HCT116 (cell line): ENCODE results near the gene GPC5. TPM values are rescaled to one million over a fixed set of nuclear protein-coding genes. Genes with fewer than 3 reads are reported as not detected.

ENCODE experiments used
- ATAC-seq: fragments of 200-7000 bp; cut with Tn5 transposase; 2 replicates; pipeline ENCODE4 v1.9.1; 2020; ENCODE audit warnings: mild to moderate bottlenecking, moderate library complexity
- BruUV-seq: library from RNA; stranded (reverse); fragments of 400-500 nt; replicated peaks from 2 replicates; lab custom pipeline; 2021; lab: Mats Ljungman, UMichigan
- CTCF ChIA-PET: fragments of 300-600 bp; sonication (Branson Sonifier 250); formaldehyde crosslinking; loops from one replicate; lab custom pipeline; 2021; ENCODE audit warnings: antibody characterized with exemption; lab: Charles Lee
- POLR2A ChIA-PET: fragments of 300-600, 350-600 bp; sonication (Branson Sonifier 250); formaldehyde crosslinking; loops from one replicate; lab custom pipeline; 2021; ENCODE audit warnings: antibody characterized with exemption; lab: Charles Lee
- RAD21 ChIA-PET, 2 experiments: fragments of 300-600 bp; sonication (Branson Sonifier 250); formaldehyde crosslinking; loops; one replicate each; lab custom pipeline; 2023; ENCODE audit warnings: low total read pairs in 2 of 2; ENCODE audit not compliant: uncharacterized antibody in 2 of 2, unreplicated experiment in 2 of 2, low non-redundant PET in 1 of 2; lab: Charles Lee
- DNase-seq: peaks from one replicate; pipeline ENCODE4 v3.0.0-alpha.2; 2010; ENCODE audit warnings: low read depth, low spot score
- H2AFZ ChIP-seq: fragments of 200-600 bp; shearing (Covaris generic), sonication (generic); 2 replicates; pipeline ENCODE4 v1.6.1; 2017; ENCODE audit warnings: low read depth, mixed run types, mixed read lengths, antibody characterized with exemption, low read length; ENCODE audit not compliant: poor library complexity, severe bottlenecking
- H3K27ac ChIP-seq: 2 replicates; pipeline ENCODE4 v1.5.1; 2012; ENCODE audit warnings: low read depth, low read length
- H3K27me3 ChIP-seq: fragments of 200-600 bp; sonication (generic); 2 replicates; pipeline ENCODE4 v1.6.1; 2016; ENCODE audit warnings: mixed run types, low read length, mixed read lengths; ENCODE audit not compliant: insufficient read depth
- H3K36me3 ChIP-seq, 2 experiments: fragments of 200-500 bp in 1 of 2; fragments of 200-600 bp in 1 of 2; sonication (Bioruptor generic) in 1 of 2; sonication (generic) in 1 of 2; 2 replicates each; pipeline versions ENCODE4 v1.5.1 to v1.6.1; 2014 to 2016; ENCODE audit warnings: low read length in 2 of 2, inconsistent platforms in 1 of 2, mixed read lengths in 1 of 2, mixed run types in 1 of 2; ENCODE audit not compliant: insufficient read depth in 2 of 2, control insufficient read depth in 1 of 2
- H3K4me1 ChIP-seq, 2 experiments: fragments of 200-600 bp in 1 of 2; sonication (generic) in 1 of 2; 2 replicates each; pipeline versions ENCODE4 v1.5.1 to v1.6.1; 2012 to 2017; ENCODE audit warnings: low read length in 2 of 2, inconsistent platforms in 1 of 2, mild to moderate bottlenecking in 1 of 2, mixed read lengths in 1 of 2, mixed run types in 1 of 2, moderate library complexity in 1 of 2; ENCODE audit not compliant: insufficient read depth in 2 of 2, control insufficient read depth in 1 of 2
- H3K4me2 ChIP-seq: fragments of 200-600 bp; sonication (generic); 2 replicates; pipeline ENCODE4 v1.6.1; 2017; ENCODE audit warnings: mixed run types, low read length, mixed read lengths
- H3K4me3 ChIP-seq, 2 experiments: fragments of 200-600 bp in 1 of 2; sonication (generic) in 1 of 2; replicated peaks in 1 of 2; 2 replicates each; pipeline ENCODE4 v1.5.1; 2011 to 2016; ENCODE audit warnings: low read length in 2 of 2, control low read depth in 1 of 2, low read depth in 1 of 2, mild to moderate bottlenecking in 1 of 2, mixed read lengths in 1 of 2, mixed run types in 1 of 2
- H3K79me2 ChIP-seq: fragments of 200-600 bp; sonication (generic); 2 replicates; pipeline ENCODE4 v1.6.1; 2017; ENCODE audit warnings: mild to moderate bottlenecking, mixed run types, low read length, moderate library complexity, mixed read lengths; ENCODE audit not compliant: insufficient read depth
- H3K9ac ChIP-seq: fragments of 200-600 bp; sonication (generic); 2 replicates; pipeline ENCODE4 v1.6.1; 2016; ENCODE audit warnings: low read length, mixed read lengths
- H3K9me2 ChIP-seq: fragments of 200-600 bp; sonication (generic), shearing (Covaris generic); 2 replicates; pipeline ENCODE4 v1.6.1; 2017; ENCODE audit warnings: mixed run types, mild to moderate bottlenecking, moderate library complexity; ENCODE audit not compliant: insufficient read depth
- H3K9me3 ChIP-seq, 2 experiments: fragments of 200-500 bp in 1 of 2; fragments of 200-600 bp in 1 of 2; sonication (Bioruptor generic) in 1 of 2; sonication (generic) in 1 of 2; 2 replicates each; pipeline ENCODE4 v1.6.1; 2014 to 2017; ENCODE audit warnings: low read length in 2 of 2, mixed read lengths in 2 of 2, inconsistent platforms in 1 of 2, low read depth in 1 of 2, mild to moderate bottlenecking in 1 of 2, mixed run types in 1 of 2, moderate library complexity in 1 of 2; ENCODE audit not compliant: control insufficient read depth in 1 of 2, insufficient read depth in 1 of 2
- H4K20me1 ChIP-seq: fragments of 200-600 bp; sonication (generic), shearing (Covaris generic); 2 replicates; pipeline ENCODE4 v1.6.1; 2017; ENCODE audit warnings: mixed run types, mild to moderate bottlenecking, moderate library complexity; ENCODE audit not compliant: insufficient read depth
- ATF3 ChIP-seq: IDR thresholded peaks from 2 replicates; pipeline ENCODE4 v1.6.1; 2012
- CEBPB ChIP-seq: IDR thresholded peaks from 2 replicates; pipeline ENCODE4 v1.6.1; 2012; ENCODE audit warnings: low read depth
- ELF1 ChIP-seq: IDR thresholded peaks from 2 replicates; pipeline ENCODE4 v1.6.1; 2012; ENCODE audit warnings: low read depth, borderline replicate concordance
- EZH2 ChIP-seq: fragments of 200-600 bp; sonication (generic); IDR thresholded peaks from 2 replicates; pipeline ENCODE4 v1.6.1; 2017; ENCODE audit warnings: antibody characterized with exemption, mixed run types
- EZH2phosphoT487 ChIP-seq: fragments of 200-600 bp; IDR thresholded peaks from 2 replicates; pipeline ENCODE4 v1.6.1; 2018; ENCODE audit warnings: antibody characterized with exemption, borderline replicate concordance
- MAX ChIP-seq: IDR thresholded peaks from 2 replicates; pipeline ENCODE4 v1.6.1; 2012
- POLR2A ChIP-seq: IDR thresholded peaks from 2 replicates; pipeline ENCODE4 v1.7.0; 2011; ENCODE audit warnings: borderline replicate concordance; ENCODE audit not compliant: insufficient read depth, insufficient read length; ENCODE audit errors: extremely low read depth
- POLR2AphosphoS5 ChIP-seq: IDR thresholded peaks from 2 replicates; pipeline ENCODE4 v1.6.1; 2011; ENCODE audit warnings: mild to moderate bottlenecking, low read depth, low read length, moderate library complexity
- RAD21 ChIP-seq: IDR thresholded peaks from 2 replicates; pipeline ENCODE4 v1.6.1; 2012; ENCODE audit warnings: low read depth, mild to moderate bottlenecking
- REST ChIP-seq: IDR thresholded peaks from 2 replicates; pipeline ENCODE4 v1.6.1; 2012; ENCODE audit warnings: low read depth
- SP1 ChIP-seq: IDR thresholded peaks from 2 replicates; pipeline ENCODE4 v1.6.1; 2012; ENCODE audit warnings: low read depth
- SRF ChIP-seq: IDR thresholded peaks from 2 replicates; pipeline ENCODE4 v1.6.1; 2012; ENCODE audit warnings: low read depth
- TCF7L2 ChIP-seq: IDR thresholded peaks from 2 replicates; pipeline ENCODE4 v1.7.0; 2011; ENCODE audit warnings: borderline replicate concordance, inconsistent platforms; ENCODE audit not compliant: insufficient read depth, insufficient read length; ENCODE audit errors: extremely low read depth
- YY1 ChIP-seq: IDR thresholded peaks from 2 replicates; pipeline ENCODE4 v1.6.1; 2011; ENCODE audit warnings: low read length, low read depth, moderate library complexity, mild to moderate bottlenecking; ENCODE audit not compliant: insufficient replicate concordance; ENCODE audit errors: extremely low read depth
- ZFX ChIP-seq: fragments of 450-650 bp; IDR thresholded peaks from 2 replicates; pipeline ENCODE4 v1.6.1; 2017
- ZNF274 ChIP-seq: fragments of 200-500 bp; sonication (Bioruptor generic); IDR thresholded peaks from 2 replicates; pipeline ENCODE4 v1.6.1; 2014; ENCODE audit warnings: mild to moderate bottlenecking, low read depth, low read length, inconsistent platforms
- intact Hi-C: fragments of 100-400 bp; cut with micrococcal nuclease; formaldehyde crosslinking; loops from 2 replicates; pipeline ENCODE4 v1.10.0; 2022
- total RNA-seq: library from RNA; stranded (reverse); gene quantifications from one replicate; pipeline ENCODE4 v1.2.1, GENCODE V29; 2021; ENCODE audit not compliant: unreplicated experiment

The GPC5 gene
- total RNA-seq, 1 experiment from 2014 or later, result not detected

GRCh38 chr13:92657565-92657964, 1259.1 kb downstream of the GPC5 start (continued):
- TF ChIP-seq ATF3, result no peak
- no peak for TF ChIP-seq SP1

- ChIA-PET CTCF (no interaction called here), POLR2A (no interaction called here), RAD21 (no interaction called here)
- DNase-seq (no peak), ATAC-seq (no peak)
- Histone ChIP-seq H3K4me1 (no peaks in the 10 kb centered on the region), H3K4me2 (no peak overlapping the region), H3K79me2 (no peaks in the 10 kb centered on the region), H3K36me3 (no peaks in the 10 kb centered on the region), H3K4me3 (no peak overlapping the region), H4K20me1 (no peaks in the 10 kb centered on the region), H3K9ac (no peak overlapping the region), H3K27ac (no peak overlapping the region), H3K27me3 (no peaks in the 10 kb centered on the region), H2AFZ (no peak overlapping the region), H3K9me3 (peaks cover 3 to 6% of the 10 kb centered on the region in 2 experiments; a peak in 2 of 4 replicates), H3K9me2 (no peaks in the 10 kb centered on the region)
- intact Hi-C loops, result no loop called here
- TF ChIP-seq ZNF274 (no peak), YY1 (no peak), ELF1 (no peak), TCF7L2 (no peak), ATF3 (no peak), EZH2 (no peak), SP1 (no peak), POLR2AphosphoS5 (no peak), ZFX (no peak), EZH2phosphoT487 (no peak), REST (no peak), RAD21 (no peak), POLR2A (no peak), CEBPB (no peak), SRF (no peak), MAX (no peak)
- no TSS peak for BruUV-seq
Measured at GRCh38 chr13:92658293-92658692, 1259.9 kb downstream of the GPC5 start.
